Activated CD4-positive, CD25-positive, alpha-beta regulatory T cell treated with anti-CD3 and anti-CD28 coated beads, Interleukin-2, amount 50 U/mL, for 24 hours (primary cell): ENCODE data around the gene OPCML.

Source experiments
- ATAC-seq, 2 donors: fragments of 150-1000 bp; cut with Tn5 transposase; one replicate each; pipeline ENCODE4 v1.10.0; 2021; ENCODE audit warnings: mild to moderate bottlenecking in 1 of 2, moderate library complexity in 1 of 2

OPCML gene

GRCh38 chr11:133536198-133536597, 3.9 kb upstream of the OPCML start:
- ATAC-seq = no peak

GRCh38 chr11:133533205-133533604, 904 bp upstream of the OPCML start:
- no peak for ATAC-seq

GRCh38 chr11:133531458-133531857, 843 bp downstream of the OPCML start:
- no peak for ATAC-seq

- no peak for ATAC-seq
Measured at GRCh38 chr11:133530501-133530835, 1.8 kb downstream of the OPCML start.

- ATAC-seq = no peak
Measured at GRCh38 chr11:133529807-133530500, 2.3 kb downstream of the OPCML start.

GRCh38 chr11:133526790-133527189, 5.5 kb downstream of the OPCML start:
- ATAC-seq = no peak

- no peak for ATAC-seq
Measured at GRCh38 chr11:133525976-133526375, 6.3 kb downstream of the OPCML start.

GRCh38 chr11:133524488-133524887, 7.8 kb downstream of the OPCML start:
- no peak for ATAC-seq

GRCh38 chr11:133522344-133522743, 10.0 kb downstream of the OPCML start:
- no peak for ATAC-seq

GRCh38 chr11:133521502-133521901, 10.8 kb downstream of the OPCML start:
- no peak for ATAC-seq

- no peak for ATAC-seq
Measured at GRCh38 chr11:133520707-133521106, 11.6 kb downstream of the OPCML start.

- ATAC-seq = no peak
Measured at GRCh38 chr11:133519560-133519959, 12.7 kb downstream of the OPCML start.

GRCh38 chr11:133518702-133519264, 13.5 kb downstream of the OPCML start:
- no peak for ATAC-seq

- ATAC-seq = no peak
Measured at GRCh38 chr11:133516845-133517244, 15.5 kb downstream of the OPCML start.

- ATAC-seq = no peak
Measured at GRCh38 chr11:133515107-133515506, 17.2 kb downstream of the OPCML start.

- no peak for ATAC-seq
Measured at GRCh38 chr11:133509924-133510697, 22.2 kb downstream of the OPCML start.

- no peak for ATAC-seq
Measured at GRCh38 chr11:133508468-133508867, 23.8 kb downstream of the OPCML start.

GRCh38 chr11:133507185-133507584, 25.1 kb downstream of the OPCML start:
- ATAC-seq = no peak

GRCh38 chr11:133506551-133507094, 25.7 kb downstream of the OPCML start:
- no peak for ATAC-seq

- ATAC-seq = no peak
Measured at GRCh38 chr11:133506023-133506422, 26.3 kb downstream of the OPCML start.

- ATAC-seq = no peak
Measured at GRCh38 chr11:133504906-133505305, 27.4 kb downstream of the OPCML start.

GRCh38 chr11:133503776-133504175, 28.5 kb downstream of the OPCML start:
- ATAC-seq = no peak

- ATAC-seq = no peak
Measured at GRCh38 chr11:133503236-133503635, 29.1 kb downstream of the OPCML start.
